ENCODE measurements around the gene MRTFA. TPM values are rescaled to one million over a fixed set of nuclear protein-coding genes. Genes with fewer than 3 reads are reported as not detected.
"Not testable (repeated sequence)": the region's sequence is repeated elsewhere in the genome, so short reads cannot be mapped to it uniquely, and the experiment has no call there.

The MRTFA gene
- total RNA-seq, 1 donor from 2014 or later = 115 TPM

DNA sequence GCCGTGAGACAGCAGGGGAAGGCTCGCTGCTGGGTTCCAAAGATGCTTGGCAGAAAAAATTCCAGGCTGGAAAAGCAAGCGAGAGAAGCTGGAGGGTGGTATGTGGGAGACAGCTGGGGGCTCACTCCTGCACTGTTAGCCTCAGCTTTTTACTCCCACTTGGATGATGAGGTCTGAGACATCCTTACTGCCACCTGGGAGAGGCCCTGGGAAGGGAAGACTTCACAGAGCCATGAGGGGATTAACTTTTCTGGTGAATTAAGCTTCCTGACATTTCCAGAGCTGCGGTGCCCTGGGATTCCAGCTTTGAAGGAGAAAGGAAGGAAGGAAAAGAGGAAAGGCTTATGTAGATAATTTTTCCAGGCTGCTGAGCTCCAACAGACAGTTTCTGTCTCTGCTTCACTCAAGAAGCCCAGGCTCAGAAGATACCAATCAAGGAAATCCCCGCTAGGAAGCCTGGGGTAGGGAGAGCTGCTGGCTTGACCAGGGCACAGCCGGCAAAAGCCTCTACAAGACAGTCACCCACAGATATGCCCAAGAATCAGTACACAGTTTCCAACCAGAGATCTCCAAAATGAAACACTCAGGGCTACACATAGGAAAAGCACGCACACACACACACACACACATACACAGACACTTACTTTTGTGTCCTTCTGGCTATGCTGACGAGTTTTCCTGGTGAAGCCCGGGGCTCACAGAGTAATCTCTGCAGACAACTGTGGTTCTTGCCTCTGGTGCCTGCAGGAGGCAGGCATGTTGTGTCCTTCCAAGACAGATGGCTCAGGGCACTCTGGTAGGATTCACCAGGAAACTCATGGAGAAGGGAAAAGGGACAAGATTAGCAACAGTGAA lies 43.7 kb upstream of the MRTFA start:
- no peak overlapping the region for H3K27ac Mint-ChIP-seq

GRCh38 chr22:40679249-40679963 lies 42.9 kb upstream of the MRTFA start, which contains the start of gene MCHR1:
TSS of gene MCHR1 (plus strand) at chr22:40679484. CDS start at chr22:40679653, 169 bp downstream.
- Mint-ChIP-seq H3K36me3 (ENCODE audit: low read depth) (no peaks in the 10 kb centered on the region), H3K4me3 (no peak within 1 kb of the TSS)

More for the DNA sequence above, 43.7 kb upstream of the MRTFA start:
- no peak for TF ChIP-seq CTCF (IDR thresholded peaks at IDR 0.05)
- Mint-ChIP-seq H3K36me3 (ENCODE audit: low read depth) (no peaks in the 10 kb centered on the region), H3K4me1 (peaks cover 10% of the 10 kb centered on the region), H3K9me3 (no peaks in the 10 kb centered on the region), H3K4me3 (no peak overlapping the region), H3K27me3 (peaks cover 22% of the 10 kb centered on the region)
- DNase-seq = no peak
- intact Hi-C loops (cut with micrococcal nuclease) = no loop called here
- ChIA-PET POLR2A (no interaction called here), CTCF (interaction anchor here (1.1 kb wide), 1 partner anchor 80 kb away, joined by 3 read pairs; no protein-coding TSS in a partner anchor)
- no peak for ATAC-seq (ENCODE audit: low read depth)

GRCh38 chr22:40678493-40679248 lies 42.2 kb upstream of the MRTFA start:
- DNase-seq (no peak), ATAC-seq (ENCODE audit: low read depth) (no peak)
- Mint-ChIP-seq H3K36me3 (ENCODE audit: low read depth) (no peaks in the 10 kb centered on the region), H3K4me3 (no peak overlapping the region), H3K9me3 (no peaks in the 10 kb centered on the region), H3K4me1 (peaks cover 10% of the 10 kb centered on the region), H3K27me3 (peaks cover 19% of the 10 kb centered on the region), H3K27ac (no peak overlapping the region)
- no peak for TF ChIP-seq CTCF (IDR thresholded peaks at IDR 0.05)
- POLR2A ChIA-PET = interaction anchor here (0.6 kb wide), 1 partner anchor 100 kb away, joined by 3 read pairs; no protein-coding TSS in a partner anchor
- CTCF ChIA-PET = interaction anchor here (1.1 kb wide), 1 partner anchor 81 kb away, joined by 3 read pairs; no protein-coding TSS in a partner anchor
- intact Hi-C loops (cut with micrococcal nuclease) = no loop called here

More at GRCh38 chr22:40679249-40679963, 42.9 kb upstream of the MRTFA start, which contains the start of gene MCHR1:
- CTCF ChIA-PET = interaction anchor here (1.1 kb wide), 1 partner anchor 80 kb away, joined by 3 read pairs; no protein-coding TSS in a partner anchor
- POLR2A ChIA-PET = interaction anchor here (0.6 kb wide), 1 partner anchor 99 kb away, joined by 3 read pairs; no protein-coding TSS in a partner anchor
- H3K27me3 Mint-ChIP-seq = peaks cover 19% of the 10 kb centered on the region
- DNase-seq = no peak
- intact Hi-C loops (cut with micrococcal nuclease) = no loop called here
- no peak within 1 kb of the TSS for H3K27ac Mint-ChIP-seq
- peaks cover 10% of the 10 kb centered on the region for H3K4me1 Mint-ChIP-seq
- no peak for TF ChIP-seq CTCF (IDR thresholded peaks at IDR 0.05)
- no peak for ATAC-seq (ENCODE audit: low read depth)
- no peaks in the 10 kb centered on the region for H3K9me3 Mint-ChIP-seq

GRCh38 chr22:40676644-40677043 lies 40.1 kb upstream of the MRTFA start:
- Mint-ChIP-seq H3K9me3 (no peaks in the 10 kb centered on the region), H3K27ac (no peak overlapping the region), H3K36me3 (ENCODE audit: low read depth) (no peaks in the 10 kb centered on the region), H3K4me1 (no peaks in the 10 kb centered on the region), H3K4me3 (no peak overlapping the region), H3K27me3 (peaks cover 19% of the 10 kb centered on the region)
- intact Hi-C loops (cut with micrococcal nuclease) = no loop called here
- ChIA-PET CTCF (no interaction called here), POLR2A (interaction anchor here (0.7 kb wide), 1 partner anchor 183 kb away, joined by 5 read pairs; no protein-coding TSS in a partner anchor)
- TF ChIP-seq CTCF (IDR thresholded peaks at IDR 0.05) = no peak
- DNase-seq = no peak
- no peak for ATAC-seq (ENCODE audit: low read depth)

GRCh38 chr22:40676166-40676565 lies 39.6 kb upstream of the MRTFA start:
- DNase-seq; intact Hi-C loops (cut with micrococcal nuclease); H3K4me3 Mint-ChIP-seq; ATAC-seq (ENCODE audit: low read depth); H3K27ac Mint-ChIP-seq; H3K36me3 Mint-ChIP-seq (ENCODE audit: low read depth); H3K9me3 Mint-ChIP-seq; CTCF ChIA-PET; H3K4me1 Mint-ChIP-seq: not testable (repeated sequence)
- peaks cover 19% of the 10 kb centered on the region for H3K27me3 Mint-ChIP-seq
- POLR2A ChIA-PET = interaction anchor here (0.7 kb wide), 1 partner anchor 182 kb away, joined by 5 read pairs; no protein-coding TSS in a partner anchor

All from activated B cell treated with CpG ODN at 0.5 μM for 24 hours (primary cell).